KG1 (cell line): ENCODE measurements around the gene OR1I1.
"Not testable (repeated sequence)": the region's sequence is repeated elsewhere in the genome, so short reads cannot be mapped to it uniquely, and the experiment has no call there.

Source experiments
- DNase-seq: peaks from one replicate; lab custom pipeline; 2025; lab: John Stamatoyannopoulos, UW

OR1I1 gene

GRCh38 chr19:15081911-15082310, at the start of gene OR1I1:
TSS of gene OR1I1 (plus strand) at chr19:15082211. CDS start at chr19:15087066, 4,855 bp downstream.
- DNase-seq, result no peak

GRCh38 chr19:15035795-15036311, 46.2 kb upstream of the OR1I1 start:
- no peak for DNase-seq

GRCh38 chr19:15037586-15037985, 44.4 kb upstream of the OR1I1 start:
- no peak for DNase-seq

GRCh38 chr19:15038294-15038693, 43.7 kb upstream of the OR1I1 start:
- DNase-seq, result no peak

GRCh38 chr19:15042003-15042402, 40.0 kb upstream of the OR1I1 start:
- no peak for DNase-seq

- no peak for DNase-seq
Observed at GRCh38 chr19:15042826-15043225, 39.2 kb upstream of the OR1I1 start.

GRCh38 chr19:15045506-15045905, 36.5 kb upstream of the OR1I1 start:
- no peak for DNase-seq

GRCh38 chr19:15047680-15048079, 34.3 kb upstream of the OR1I1 start:
- DNase-seq, result no peak

- no peak for DNase-seq
Observed at GRCh38 chr19:15048128-15048527, 33.9 kb upstream of the OR1I1 start.

- DNase-seq, result no peak
Observed at GRCh38 chr19:15048885-15049541, 33.0 kb upstream of the OR1I1 start, which contains the start of gene CASP14. TSS of gene CASP14 (plus strand) at chr19:15049480. CDS start at chr19:15052252, 2,772 bp downstream.

- no peak for DNase-seq
Observed at GRCh38 chr19:15050639-15051038, 31.4 kb upstream of the OR1I1 start.

GRCh38 chr19:15062036-15062435, 20.0 kb upstream of the OR1I1 start:
- DNase-seq, result no peak

- not testable (repeated sequence) for DNase-seq
Observed at GRCh38 chr19:15070386-15070785, 11.6 kb upstream of the OR1I1 start.

GRCh38 chr19:15072930-15073647, 8.9 kb upstream of the OR1I1 start:
- DNase-seq, result no peak

- no peak for DNase-seq
Observed at GRCh38 chr19:15074371-15074770, 7.6 kb upstream of the OR1I1 start.

- DNase-seq, result no peak
Observed at GRCh38 chr19:15075806-15076205, 6.2 kb upstream of the OR1I1 start.

- DNase-seq, result not testable (repeated sequence)
Observed at GRCh38 chr19:15080002-15080401, 2.0 kb upstream of the OR1I1 start.

- no peak for DNase-seq
Observed at GRCh38 chr19:15087182-15087581, 5.2 kb downstream of the OR1I1 start.

- peak; percentile 62 for DNase-seq
Observed at GRCh38 chr19:15091918-15092753, 10.1 kb downstream of the OR1I1 start.

GRCh38 chr19:15093001-15093400, 11.0 kb downstream of the OR1I1 start:
- DNase-seq, result no peak

- DNase-seq, result no peak
Observed at GRCh38 chr19:15096223-15096622, 14.2 kb downstream of the OR1I1 start.

GRCh38 chr19:15097980-15098379, 16.0 kb downstream of the OR1I1 start:
- DNase-seq, result not testable (repeated sequence)
